Mononuclear cell (primary cell): ENCODE measurements around the gene TBXT. TPM values are rescaled to one million over a fixed set of nuclear protein-coding genes. Genes with fewer than 3 reads are reported as not detected.

Experiments used
- total RNA-seq: library from RNA; depleted of rRNA; stranded (reverse); fragments of >200 nt; gene quantifications from one replicate; pipeline ENCODE4 v1.2.3, GENCODE V29; 2012

TBXT gene
- total RNA-seq, 1 donor: not detected

Other genes with a start within 250 kb of the TBXT start
- not detected for gene PRR18, start 140.5 kb upstream of the TBXT start, total RNA-seq
- 14.2 TPM for gene SFT2D1, start 174.7 kb upstream of the TBXT start, total RNA-seq
- 18.4 TPM for gene MPC1, start 215.1 kb upstream of the TBXT start, total RNA-seq